Astrocyte of the spinal cord (primary cell): ENCODE results near the gene FAM219A.

Experiments used
- DNase-seq: peaks from one replicate; pipeline ENCODE4 v3.0.0; 2011; ENCODE audit warnings: low read depth, low spot score
- H3K4me3 ChIP-seq: 2 replicates; pipeline ENCODE4 v1.5.1; 2011; ENCODE audit warnings: low read depth, mild to moderate bottlenecking, low read length, moderate library complexity
- in situ Hi-C: cut with HindIII; loops from 2 replicates; pipeline ENCODE4 v1.10.0; 2017; ENCODE audit warnings: low sequenced_read_pairs
- TF ChIP-seq, protein P1 (sequence below): IDR thresholded peaks from 2 replicates; pipeline ENCODE4 v1.5.1; 2012; ENCODE audit warnings: low read depth, mild to moderate bottlenecking, low read length, inconsistent platforms

FAM219A gene

DNA sequence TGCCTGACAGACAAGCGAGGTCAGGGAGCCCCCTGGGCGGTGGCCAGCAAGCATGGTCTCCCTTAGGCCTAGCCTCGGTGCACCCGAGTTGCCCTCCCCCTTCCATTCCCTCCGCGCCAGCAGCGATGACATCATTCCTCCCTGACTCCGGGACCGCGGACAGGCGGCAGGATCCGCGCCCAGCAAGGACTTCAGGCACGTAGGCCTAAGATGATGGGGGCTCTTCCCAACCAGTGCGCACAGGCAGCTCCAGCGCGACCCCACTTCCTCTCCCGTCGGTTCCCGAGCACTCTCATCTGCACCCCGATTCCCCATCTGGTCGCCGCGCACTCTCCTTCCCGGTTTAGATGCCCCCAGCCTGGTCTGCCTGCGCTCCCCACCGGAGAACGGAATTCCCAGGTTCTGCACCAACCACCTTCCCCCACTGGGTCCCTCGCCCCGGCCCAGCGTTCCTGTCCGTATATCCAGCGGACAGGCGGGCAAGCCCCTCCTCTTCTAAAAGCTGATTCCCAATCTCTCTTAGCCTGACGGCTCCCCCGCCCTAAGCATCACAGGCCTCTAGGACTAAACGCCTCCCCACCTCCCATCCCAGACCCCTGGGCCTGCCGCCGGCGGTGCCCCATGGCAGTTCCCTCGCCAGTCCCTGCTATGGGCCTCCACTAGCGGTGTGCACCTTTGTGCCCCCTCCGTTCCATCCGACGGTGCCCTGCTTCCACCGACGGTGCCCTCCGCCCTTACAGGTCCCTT is 931 bp downstream of the FAM219A start:
- TF ChIP-seq, protein P1, sequence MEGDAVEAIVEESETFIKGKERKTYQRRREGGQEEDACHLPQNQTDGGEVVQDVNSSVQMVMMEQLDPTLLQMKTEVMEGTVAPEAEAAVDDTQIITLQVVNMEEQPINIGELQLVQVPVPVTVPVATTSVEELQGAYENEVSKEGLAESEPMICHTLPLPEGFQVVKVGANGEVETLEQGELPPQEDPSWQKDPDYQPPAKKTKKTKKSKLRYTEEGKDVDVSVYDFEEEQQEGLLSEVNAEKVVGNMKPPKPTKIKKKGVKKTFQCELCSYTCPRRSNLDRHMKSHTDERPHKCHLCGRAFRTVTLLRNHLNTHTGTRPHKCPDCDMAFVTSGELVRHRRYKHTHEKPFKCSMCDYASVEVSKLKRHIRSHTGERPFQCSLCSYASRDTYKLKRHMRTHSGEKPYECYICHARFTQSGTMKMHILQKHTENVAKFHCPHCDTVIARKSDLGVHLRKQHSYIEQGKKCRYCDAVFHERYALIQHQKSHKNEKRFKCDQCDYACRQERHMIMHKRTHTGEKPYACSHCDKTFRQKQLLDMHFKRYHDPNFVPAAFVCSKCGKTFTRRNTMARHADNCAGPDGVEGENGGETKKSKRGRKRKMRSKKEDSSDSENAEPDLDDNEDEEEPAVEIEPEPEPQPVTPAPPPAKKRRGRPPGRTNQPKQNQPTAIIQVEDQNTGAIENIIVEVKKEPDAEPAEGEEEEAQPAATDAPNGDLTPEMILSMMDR = no peak
- in situ Hi-C loops = no loop called here
- peak; percentile 71 for DNase-seq
- H3K4me3 ChIP-seq = peak overlapping the region; percentile 85

- TF ChIP-seq, protein P1 = no peak
- in situ Hi-C loops = no loop called here
Observed at GRCh38 chr9:34456746-34457145, 1.6 kb downstream of the FAM219A start.

GRCh38 chr9:34456151-34456550 is 2.2 kb downstream of the FAM219A start:
- H3K4me3 ChIP-seq = no peak overlapping the region
- no peak for DNase-seq
- in situ Hi-C loops = no loop called here
- TF ChIP-seq, protein P1 = no peak

More at GRCh38 chr9:34456746-34457145, 1.6 kb downstream of the FAM219A start:
- DNase-seq = no peak
- H3K4me3 ChIP-seq = peak overlapping the region; percentile 85

DNA sequence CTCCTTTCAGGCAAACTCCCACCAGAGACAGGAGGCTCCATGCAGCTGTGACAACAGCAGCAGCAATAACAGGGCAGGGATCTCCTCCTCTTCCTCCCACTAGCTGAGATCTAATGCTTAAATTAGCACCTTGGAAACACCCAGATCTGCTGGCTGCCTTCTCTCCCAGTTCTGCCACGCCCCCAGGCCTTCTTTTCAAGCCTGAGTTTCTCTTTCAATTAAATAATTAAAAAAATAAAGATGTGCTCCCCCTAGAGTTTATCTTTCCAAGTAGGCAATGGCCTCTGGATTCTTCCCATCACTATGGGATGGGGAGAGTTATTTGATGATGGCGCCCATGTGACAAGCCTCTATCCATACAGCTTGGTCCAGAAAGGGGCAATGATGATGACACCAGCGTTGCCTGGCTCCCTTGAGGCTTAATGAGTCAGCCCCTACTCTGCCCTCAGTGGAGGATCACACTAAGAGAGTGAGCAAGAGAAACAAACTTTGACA is 3.8 kb downstream of the FAM219A start:
- TF ChIP-seq, protein P1 = no peak
- in situ Hi-C loops = no loop called here
- peak; percentile 29 for DNase-seq
- H3K4me3 ChIP-seq = no peak overlapping the region

DNA sequence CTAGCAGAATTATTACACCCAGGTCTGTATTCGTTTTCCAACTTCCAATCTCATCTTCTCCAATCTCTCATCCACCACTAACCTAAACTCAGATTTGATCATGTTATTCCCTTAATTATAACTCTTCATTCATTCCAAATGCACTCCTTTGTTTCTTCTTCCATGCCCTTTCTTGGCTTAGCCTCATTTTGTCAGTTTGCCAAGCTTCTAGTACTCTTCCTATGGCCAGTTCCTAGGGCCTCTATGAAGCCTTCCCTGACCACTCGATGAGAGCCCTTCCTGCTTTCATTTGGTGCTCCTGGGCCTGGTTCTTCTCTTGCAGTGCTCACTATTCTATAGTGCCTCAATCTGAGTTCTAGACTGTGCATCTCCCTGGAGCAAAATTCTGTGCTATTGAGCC is 5.8 kb downstream of the FAM219A start:
- in situ Hi-C loops = no loop called here
- TF ChIP-seq, protein P1 = no peak

DNA sequence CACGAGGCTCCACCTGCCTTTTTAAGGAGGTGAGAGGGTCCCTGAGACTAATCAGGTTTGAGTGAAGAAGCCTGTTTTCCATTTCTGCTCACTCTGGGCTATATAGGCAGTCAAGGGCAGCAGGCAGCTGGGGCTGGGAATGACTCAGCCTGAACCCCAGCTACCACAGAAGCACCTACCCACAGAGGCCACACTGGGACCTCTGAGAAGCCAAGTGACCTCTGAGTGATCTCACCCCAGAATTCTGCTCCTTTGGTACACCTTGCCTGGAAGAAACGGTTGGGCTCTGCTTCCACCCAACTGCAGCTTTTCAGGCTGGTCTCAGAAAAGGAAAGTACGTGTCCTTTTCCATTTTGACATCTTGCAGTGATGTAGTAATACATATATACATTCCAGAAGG is 6.8 kb downstream of the FAM219A start:
- no peak overlapping the region for H3K4me3 ChIP-seq
- peak; percentile 24 for DNase-seq
- TF ChIP-seq, protein P1 = no peak
- in situ Hi-C loops = no loop called here

More for the DNA sequence above, 5.8 kb downstream of the FAM219A start:
- DNase-seq = no peak
- no peak overlapping the region for H3K4me3 ChIP-seq
